K562 (cell line): ENCODE results near the gene SNX30. TPM values are rescaled to one million over a fixed set of nuclear protein-coding genes. Genes with fewer than 3 reads are reported as not detected.

Experiments used
- KHSRP ChIP-seq: fragments of 450-650 bp; IDR thresholded peaks from 2 replicates; pipeline ENCODE4 v1.6.1; 2017
- KLF10 ChIP-seq: fragments of 250-450 bp; sonication (Bioruptor Pico); IDR thresholded peaks from 2 replicates; pipeline ENCODE4 v1.6.1; 2021; ENCODE audit warnings: matching md5 sums
- NCOA2 ChIP-seq, 2 experiments: fragments of 450-650 bp; IDR thresholded peaks; 2 replicates each; pipeline ENCODE4 v1.6.1; 2018; ENCODE audit warnings: mild to moderate bottlenecking in 2 of 2, moderate library complexity in 1 of 2; ENCODE audit not compliant: partially characterized antibody in 2 of 2
- REST ChIP-seq, 2 experiments: fragments of 450-650 bp; formaldehyde crosslinking in 1 of 2; IDR thresholded peaks; 2 replicates each; pipeline versions ENCODE4 v1.4.0 to v1.6.1; 2014 to 2020; ENCODE audit warnings: mild to moderate bottlenecking in 2 of 2, borderline replicate concordance in 1 of 2, low read depth in 1 of 2
- ZBTB40 ChIP-seq, 2 experiments: fragments of 450-650 bp in 1 of 2; sonication (generic) in 1 of 2; formaldehyde crosslinking in 1 of 2; IDR thresholded peaks; 2 replicates each; pipeline versions ENCODE4 v1.7.1 to v1.9.0; 2016 to 2022; ENCODE audit warnings: inconsistent platforms in 1 of 2, mild to moderate bottlenecking in 1 of 2, missing genetic modification reagents in 1 of 2
- ZC3H4 ChIP-seq: sonication (generic); formaldehyde crosslinking; IDR thresholded peaks from 2 replicates; pipeline ENCODE4 v1.9.0; 2021; ENCODE audit warnings: missing genetic modification reagents, borderline replicate concordance
- ZNF316 ChIP-seq: fragments of 450-650 bp; IDR thresholded peaks from 2 replicates; pipeline ENCODE4 v1.6.1; 2016
- polyA plus RNA-seq, 8 experiments: library from polyadenylated mRNA; depleted of rRNA in 4 of 8; stranded (reverse) in 5 of 8; unstranded in 3 of 8; fragments of >200 nt; fragmentation: Nextera tagmentation in 2 of 8; fragmentation: Illumina TruSeq in 1 of 8; extraction: Ambion mirVana in 2 of 8; extraction: Trizol in 1 of 8; gene quantifications; 2 replicates each; pipeline versions ENCODE4 v1.2.1 to v1.2.3, GENCODE V29; 2011 to 2014; ENCODE audit warnings: inconsistent platforms in 1 of 8, missing spikeins in 1 of 8
- total RNA-seq, 7 experiments: library from RNA; depleted of rRNA in 6 of 7; stranded (reverse); fragments of >200 nt in 6 of 7; fragmentation: Illumina TruSeq in 2 of 7; extraction: Trizol in 2 of 7; gene quantifications; 2 replicates each; pipeline versions ENCODE4 v1.2.1 to v1.2.3, GENCODE V29; 2011 to 2021; ENCODE audit warnings: low replicate concordance in 1 of 7

SNX30 gene
- total and polyA plus RNA-seq, 9 of the 15 experiments (the other 6 are each of a cell fraction or from before 2014, with no cell fraction given): 0.76 to 5.9 (median 3.3) TPM

GRCh38 chr9:112844771-112845542 lies 94.4 kb downstream of the SNX30 start (continued):
- TF ChIP-seq NCOA2 (IDR thresholded peaks at IDR 0.05; ENCODE audit: partially characterized antibody in 2 of 2) (no peak), ZBTB40 (IDR thresholded peaks at IDR 0.05) (0 out of 2 replicates have a peak, but pooled peaks have one; percentile 47), ZBTB40 (CRISPR knock-in tag; IDR thresholded peaks at IDR 0.05) (no peak), KHSRP (no peak), ZNF316 (no peak), ZC3H4 (CRISPR knock-in tag) (no peak), REST (IDR thresholded peaks at IDR 0.05; ENCODE audit: borderline replicate concordance) (peak; percentile 79; the same call in 1 of the 2 replicates), REST (CRISPR knock-in tag; IDR thresholded peaks at IDR 0.05; ENCODE audit: low read depth) (no peak), KLF10 (CRISPR knock-in tag) (no peak)
